Measurements from ENCODE around the gene CDC14B. TPM values are rescaled to one million over a fixed set of nuclear protein-coding genes. Genes with fewer than 3 reads are reported as not detected.
"Not testable (repeated sequence)": the region's sequence is repeated elsewhere in the genome, so short reads cannot be mapped to it uniquely, and the experiment has no call there.

Gene CDC14B
- total RNA-seq, 1 experiment from 2014 or later, result 14.4 TPM

- DNase-seq (ENCODE audit: low spot score), result no peak
Observed at GRCh38 chr9:96550659-96551058, 69.0 kb downstream of the CDC14B start.

- DNase-seq (ENCODE audit: low spot score), result not testable (repeated sequence)
Observed at GRCh38 chr9:96543131-96543530, 76.5 kb downstream of the CDC14B start.

DNA sequence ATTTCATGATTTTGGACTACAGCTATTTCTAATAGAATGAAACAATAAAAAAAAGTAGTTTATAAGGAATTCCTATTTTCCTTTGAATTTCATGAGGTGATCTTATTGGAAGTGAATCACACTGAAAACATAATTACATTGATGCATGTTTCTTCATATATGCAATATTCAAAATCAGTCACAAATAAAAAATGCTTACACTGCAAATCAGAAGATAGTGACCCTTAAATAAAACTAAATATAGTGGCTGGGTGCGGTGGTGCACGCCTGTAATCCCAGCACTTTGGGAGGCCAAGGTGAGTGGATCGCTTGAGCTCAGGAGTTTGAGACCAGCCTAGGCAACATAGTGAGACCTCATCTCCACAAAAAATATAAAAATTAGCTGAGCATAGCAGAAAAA, 79.5 kb downstream of the CDC14B start:
- DNase-seq (ENCODE audit: low spot score), result no peak

GRCh38 chr9:96532173-96532572, 87.5 kb downstream of the CDC14B start:
- DNase-seq (ENCODE audit: low spot score), result no peak

GRCh38 chr9:96524764-96525163, 94.9 kb downstream of the CDC14B start:
- DNase-seq (ENCODE audit: low spot score), result no peak

GRCh38 chr9:96524045-96524444, 95.6 kb downstream of the CDC14B start:
- no peak for DNase-seq (ENCODE audit: low spot score)

GRCh38 chr9:96523374-96523773, 96.3 kb downstream of the CDC14B start:
- no peak for DNase-seq (ENCODE audit: low spot score)

- no peak for DNase-seq (ENCODE audit: low spot score)
Observed at GRCh38 chr9:96522366-96522765, 97.3 kb downstream of the CDC14B start.

DNA sequence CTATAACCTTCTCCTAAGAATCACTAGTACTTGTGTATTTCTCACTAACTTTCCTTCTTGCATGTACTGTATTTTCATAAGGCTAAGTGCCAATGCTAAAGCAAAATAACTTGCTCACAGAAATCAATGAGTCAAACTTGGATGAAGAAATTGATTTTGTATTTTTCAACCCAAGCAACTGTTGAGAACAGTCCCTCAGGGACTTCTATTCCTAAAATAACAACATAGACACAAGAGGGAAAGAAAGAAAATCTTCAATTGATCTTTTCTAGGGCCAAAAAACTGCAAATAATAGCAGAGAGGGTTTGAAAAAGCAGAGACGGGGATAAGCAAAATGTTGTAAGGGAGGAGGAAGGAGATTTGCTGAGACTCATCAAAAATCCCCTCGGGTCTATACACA, 99.9 kb downstream of the CDC14B start:
- DNase-seq (ENCODE audit: low spot score), result no peak

GRCh38 chr9:96519095-96519494, 100.5 kb downstream of the CDC14B start:
- DNase-seq (ENCODE audit: low spot score), result no peak

GRCh38 chr9:96515621-96516470, 103.8 kb downstream of the CDC14B start:
- DNase-seq (ENCODE audit: low spot score), result no peak

GRCh38 chr9:96514800-96515158, 104.9 kb downstream of the CDC14B start:
- DNase-seq (ENCODE audit: low spot score), result no peak

DNA sequence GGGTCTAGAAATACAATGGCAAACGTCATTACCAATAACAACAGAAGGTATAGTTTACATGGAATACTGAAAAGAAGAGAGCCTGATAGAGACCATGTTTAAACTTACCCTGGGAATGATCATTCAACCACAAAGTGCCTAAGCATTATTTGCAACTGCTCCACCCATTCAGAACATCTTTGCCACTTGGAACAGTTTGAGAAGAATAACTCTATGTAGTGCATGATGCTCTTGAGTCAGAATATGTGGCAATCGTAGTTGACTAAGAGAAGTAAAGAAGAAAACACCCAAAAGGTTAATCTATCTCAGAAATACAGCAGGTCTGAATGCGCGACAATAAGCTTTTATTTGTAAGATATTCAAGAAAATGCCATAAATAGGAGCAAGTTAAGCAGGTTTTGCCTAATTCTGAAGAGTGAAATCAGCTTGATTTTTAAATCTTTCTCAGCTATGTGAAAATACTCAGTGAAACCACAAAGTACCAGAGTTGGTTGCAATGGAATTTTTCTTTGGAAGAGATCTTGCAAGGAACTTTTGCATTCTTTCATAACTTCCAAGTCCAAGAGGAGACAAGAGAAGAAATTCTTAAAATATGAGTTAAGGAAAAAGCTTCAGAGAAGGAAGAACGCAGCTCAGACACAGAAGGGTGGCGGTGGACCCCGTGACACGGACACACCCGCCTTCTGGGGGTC, 105.4 kb downstream of the CDC14B start:
- no peak for DNase-seq (ENCODE audit: low spot score)

DNA sequence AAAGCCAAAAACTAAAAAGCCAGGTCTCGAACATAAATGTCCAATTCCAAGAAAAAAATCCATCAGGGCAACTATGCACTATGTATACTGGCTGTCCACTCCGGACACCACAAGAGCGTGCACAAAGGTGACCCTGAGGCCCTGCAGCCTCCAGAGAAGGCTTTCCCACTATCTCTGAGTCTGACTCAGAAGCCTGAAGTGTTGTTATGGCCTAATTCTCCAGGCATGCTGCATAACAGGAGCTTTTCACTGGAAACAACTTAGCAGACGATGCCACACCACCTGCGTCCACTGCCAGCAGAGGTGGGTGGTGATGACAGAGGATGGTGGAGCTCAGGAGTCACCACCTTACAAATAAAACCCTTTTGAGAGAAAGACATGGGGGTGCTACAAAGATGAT, 106.0 kb downstream of the CDC14B start:
- no peak for DNase-seq (ENCODE audit: low spot score)

DNA sequence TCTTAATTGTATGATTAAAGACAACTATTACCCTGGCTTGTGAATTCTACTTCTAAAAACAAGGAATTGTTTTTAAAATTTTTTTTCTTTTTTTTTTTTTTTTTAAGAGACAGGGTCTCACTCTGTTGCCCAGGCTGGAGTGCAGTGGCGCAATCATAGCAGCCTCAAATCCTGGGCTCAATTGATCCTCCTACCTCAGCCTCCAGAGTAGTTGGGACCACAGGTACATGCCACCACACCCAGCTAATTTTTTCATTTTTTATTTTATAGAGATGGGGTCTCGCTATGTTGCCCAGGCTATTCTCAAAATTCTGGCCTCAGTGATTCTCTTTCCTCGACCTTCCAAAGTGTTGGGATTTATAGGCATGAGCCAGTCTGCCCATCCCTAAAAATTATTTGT, 107.4 kb downstream of the CDC14B start:
- DNase-seq (ENCODE audit: low spot score), result no peak

DNA sequence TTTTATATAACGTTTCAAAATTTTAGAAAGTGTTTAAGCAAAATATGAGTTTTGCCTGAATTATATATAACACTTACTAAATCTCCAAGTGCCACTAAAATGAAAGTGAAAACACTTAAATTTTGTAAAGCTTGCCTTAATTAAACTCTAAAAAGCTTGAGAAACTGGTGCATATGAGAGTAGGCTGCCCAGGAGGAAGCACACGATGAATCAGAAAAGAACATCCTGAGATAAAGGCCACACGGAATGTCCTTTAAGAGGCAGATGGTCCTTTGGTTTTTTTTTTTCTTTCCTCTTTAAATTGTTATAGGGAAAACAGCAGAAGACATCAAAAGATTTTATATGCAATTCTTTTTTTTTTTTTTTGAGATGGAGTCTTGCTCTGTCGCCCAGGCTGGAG, 109.4 kb downstream of the CDC14B start:
- no peak for DNase-seq (ENCODE audit: low spot score)

DNA sequence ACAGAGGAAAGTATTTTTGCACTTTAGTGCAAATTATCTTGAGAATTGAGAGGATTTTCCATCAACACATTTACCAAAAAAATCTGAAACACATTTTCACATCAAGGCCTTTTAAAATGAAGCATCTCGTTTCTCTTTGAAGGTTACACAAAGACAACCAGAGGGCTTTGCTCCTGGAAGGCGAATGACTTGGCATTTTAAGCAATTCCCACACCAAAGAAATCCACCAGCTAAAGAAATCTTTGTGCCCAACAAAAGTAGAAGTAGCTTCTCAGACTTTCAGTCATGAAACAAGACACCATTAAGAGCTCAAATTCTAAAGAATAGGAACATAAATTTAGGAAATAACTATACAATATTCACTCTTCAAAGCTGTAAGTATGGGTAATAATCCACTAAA, 109.8 kb downstream of the CDC14B start:
- no peak for DNase-seq (ENCODE audit: low spot score)

GRCh38 chr9:96509026-96509425, 110.6 kb downstream of the CDC14B start:
- DNase-seq (ENCODE audit: low spot score), result no peak

DNA sequence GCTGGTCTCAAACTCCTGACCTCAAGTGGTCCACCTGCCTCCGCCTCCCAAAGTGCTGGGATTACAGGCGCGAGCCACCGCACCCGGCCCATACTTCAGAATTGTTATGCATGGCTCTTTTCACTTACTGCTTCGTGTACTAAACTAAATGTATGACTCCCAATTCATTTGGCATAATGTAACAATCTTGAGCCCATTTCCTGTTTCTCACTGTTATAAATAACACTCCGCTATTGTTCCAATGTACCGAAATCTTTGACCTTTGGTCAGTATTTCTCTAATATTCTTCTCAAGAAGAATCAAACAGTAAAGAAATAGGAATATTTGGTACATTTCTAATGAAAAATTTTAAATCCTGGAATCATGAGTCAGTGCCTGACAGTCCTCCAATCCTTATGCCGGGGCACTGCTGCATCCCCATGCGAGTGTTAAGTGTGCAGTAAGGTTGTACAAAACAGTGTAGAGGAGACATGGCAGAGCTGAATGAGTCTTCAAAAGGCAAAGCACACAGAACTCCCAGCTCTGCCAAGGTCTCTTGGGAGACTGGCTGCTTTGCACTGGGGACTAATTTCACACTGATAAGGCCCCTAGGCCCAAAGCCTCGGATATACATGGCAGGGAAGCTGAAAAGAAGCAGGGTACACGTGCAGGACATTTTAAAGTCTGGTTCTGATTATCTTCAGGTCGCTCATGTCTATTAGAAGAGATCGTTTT, 111.3 kb downstream of the CDC14B start:
- DNase-seq (ENCODE audit: low spot score), result no peak

DNA sequence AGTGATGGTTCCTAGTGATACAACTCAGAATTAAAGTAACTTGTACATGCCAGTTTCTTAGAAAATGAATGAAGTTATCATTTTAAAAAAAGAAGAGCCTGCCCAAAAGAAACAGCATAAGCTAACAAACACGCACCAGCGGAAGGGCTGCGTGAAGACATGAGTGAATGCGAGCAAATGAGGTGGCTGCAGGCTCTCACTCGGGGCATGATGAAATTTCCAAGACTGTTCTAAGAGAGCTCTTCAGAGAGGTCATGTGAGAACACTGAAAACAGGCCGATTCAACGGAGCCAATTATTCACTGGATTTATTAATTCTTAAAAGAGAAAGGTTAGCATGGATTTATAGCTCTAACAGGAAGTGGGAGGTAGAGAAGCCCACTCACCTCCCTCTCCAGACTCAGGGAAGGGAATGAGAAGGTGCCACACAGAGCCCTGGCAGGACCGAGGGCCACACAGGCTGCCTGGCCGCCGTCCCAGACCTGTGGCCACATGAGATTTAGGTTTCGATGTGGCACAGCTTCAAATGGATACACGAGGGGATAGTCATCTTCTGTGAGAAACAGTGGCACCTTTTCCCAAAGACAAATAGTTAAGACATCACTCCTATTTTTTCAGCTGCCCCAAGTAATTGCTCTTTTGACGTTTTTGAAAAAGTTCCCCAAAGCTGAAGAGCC, 114.2 kb downstream of the CDC14B start:
- no peak for DNase-seq (ENCODE audit: low spot score)

GRCh38 chr9:96503918-96504317, 115.7 kb downstream of the CDC14B start:
- DNase-seq (ENCODE audit: low spot score), result no peak

GRCh38 chr9:96503374-96503748, 116.3 kb downstream of the CDC14B start:
- not testable (repeated sequence) for DNase-seq (ENCODE audit: low spot score)

Measured in H4 (cell line).